ENCODE results near the gene CDK17.

GRCh38 chr12:96297504-96297903, 102.7 kb downstream of the CDK17 start:
- TF ChIP-seq CTCF (IDR thresholded peaks at IDR 0.05) (no peak), POLR2AphosphoS5 (IDR thresholded peaks at IDR 0.05) (no peak)

Data from breast epithelium (tissue), 3 donors.